HG03175 (cell line): Measurements from ENCODE around the gene MOB2.

Source experiments
- ATAC-seq: cut with Tn5 transposase; IDR thresholded peaks from one replicate; pipeline ENCODE4 v1.9.1; 2021; ENCODE audit warnings: mild to moderate bottlenecking, moderate library complexity; ENCODE audit not compliant: unreplicated experiment

Gene MOB2

DNA sequence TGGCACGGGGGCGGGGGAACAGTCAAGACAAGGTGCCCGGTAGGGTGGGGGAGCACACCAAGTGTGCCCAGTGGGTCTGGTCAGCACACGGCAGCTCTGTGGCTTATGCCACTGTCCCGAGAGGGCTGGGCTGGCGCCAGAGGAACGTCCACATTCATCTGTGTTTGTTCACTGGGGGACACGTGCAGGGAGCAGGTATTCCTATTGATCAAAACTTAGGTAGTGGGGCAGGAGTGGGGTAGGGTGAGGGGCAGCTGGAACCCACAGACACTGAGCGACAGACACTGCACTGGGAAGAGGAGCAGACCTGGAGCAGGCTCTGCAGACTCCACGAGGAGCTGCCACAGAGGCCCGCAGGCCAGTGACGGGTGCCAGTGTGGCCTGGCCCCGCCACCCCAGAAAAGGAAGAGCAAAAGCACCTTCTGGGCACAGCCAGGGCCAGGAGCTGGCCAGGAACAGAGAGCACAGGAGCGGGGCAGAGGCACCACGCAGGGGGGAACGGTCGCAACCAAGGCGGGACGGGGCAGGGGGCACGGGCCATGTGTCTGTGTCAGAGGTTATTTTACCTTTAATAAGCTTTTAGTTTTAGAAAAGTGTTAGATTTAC lies 2.1 kb upstream of the MOB2 start:
- no peak for ATAC-seq

DNA sequence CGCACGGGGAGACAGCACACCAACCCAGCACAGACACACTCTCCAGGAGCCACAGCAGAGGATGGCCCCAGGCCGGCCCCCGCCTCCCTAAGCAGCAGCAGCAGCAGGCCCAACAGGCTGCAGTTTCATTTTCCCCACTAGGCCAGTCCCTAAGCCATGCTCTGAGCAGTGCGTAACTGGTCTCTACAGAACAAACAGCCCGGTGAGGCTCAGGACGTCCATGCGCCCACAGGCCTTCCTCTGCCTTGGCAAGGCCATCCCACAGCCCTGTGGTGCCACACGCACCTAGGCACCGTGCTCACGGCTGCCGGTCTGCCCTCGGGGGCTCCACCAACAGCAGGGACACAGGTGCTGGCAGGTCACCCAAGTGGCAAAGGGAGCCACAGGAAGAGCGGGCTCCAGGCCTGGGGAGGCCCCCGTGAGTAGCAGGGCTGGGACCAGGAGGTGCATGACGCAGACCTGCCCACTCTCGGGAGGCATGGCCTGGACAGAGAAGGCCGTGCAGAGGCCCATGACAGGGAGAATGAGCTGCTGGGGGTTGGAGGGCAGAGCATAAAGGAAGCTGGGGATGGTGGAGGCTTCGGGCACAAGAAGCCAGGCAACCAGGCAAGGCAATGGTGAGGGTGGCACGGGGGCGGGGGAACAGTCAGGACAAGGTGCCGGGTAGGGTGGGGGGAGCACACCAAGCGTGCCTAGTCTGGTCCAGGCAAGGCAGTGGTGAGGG lies 1.4 kb upstream of the MOB2 start:
- no peak for ATAC-seq

DNA sequence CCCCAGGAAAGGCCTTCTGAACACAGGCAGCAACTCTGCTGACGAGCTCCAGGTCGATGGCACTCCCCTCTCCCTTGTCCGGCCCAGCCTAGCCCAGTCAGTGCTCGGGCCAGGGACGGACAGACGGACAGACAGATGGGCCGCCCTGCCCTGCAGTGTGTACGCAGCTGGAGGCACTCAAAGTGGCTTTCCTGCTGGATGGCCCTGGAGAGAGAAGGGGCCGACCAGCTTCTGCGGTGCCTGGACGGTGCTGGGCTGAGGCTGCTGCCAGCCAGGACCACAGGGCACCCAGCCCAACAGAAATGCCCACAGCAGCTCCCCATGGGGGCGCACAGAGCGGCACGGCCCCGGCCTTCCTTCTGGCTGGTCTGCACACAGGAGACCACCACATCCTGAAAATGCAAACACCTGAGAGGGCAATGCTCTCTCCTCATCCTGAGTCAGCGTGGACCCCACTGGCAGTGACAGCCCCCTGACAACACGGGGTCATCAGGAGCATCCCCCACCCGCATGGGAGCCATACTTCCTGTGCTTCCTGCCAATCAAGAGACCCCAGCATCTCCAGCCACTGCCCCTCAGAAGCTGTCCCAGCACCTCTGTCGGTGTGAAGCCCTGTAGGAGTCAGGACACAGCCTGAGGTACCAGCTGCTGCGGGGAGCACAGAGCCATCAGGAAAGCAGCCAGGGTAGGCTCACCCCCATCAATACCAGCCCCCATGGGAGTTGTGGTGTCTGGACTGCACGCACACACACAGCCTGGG lies 692 bp upstream of the MOB2 start:
- no peak for ATAC-seq

- no peak for ATAC-seq
Measured at GRCh38 chr11:1485504-1485885, 1.1 kb downstream of the MOB2 start.

- no peak for ATAC-seq
Measured at GRCh38 chr11:1484695-1485503, 1.7 kb downstream of the MOB2 start.

DNA sequence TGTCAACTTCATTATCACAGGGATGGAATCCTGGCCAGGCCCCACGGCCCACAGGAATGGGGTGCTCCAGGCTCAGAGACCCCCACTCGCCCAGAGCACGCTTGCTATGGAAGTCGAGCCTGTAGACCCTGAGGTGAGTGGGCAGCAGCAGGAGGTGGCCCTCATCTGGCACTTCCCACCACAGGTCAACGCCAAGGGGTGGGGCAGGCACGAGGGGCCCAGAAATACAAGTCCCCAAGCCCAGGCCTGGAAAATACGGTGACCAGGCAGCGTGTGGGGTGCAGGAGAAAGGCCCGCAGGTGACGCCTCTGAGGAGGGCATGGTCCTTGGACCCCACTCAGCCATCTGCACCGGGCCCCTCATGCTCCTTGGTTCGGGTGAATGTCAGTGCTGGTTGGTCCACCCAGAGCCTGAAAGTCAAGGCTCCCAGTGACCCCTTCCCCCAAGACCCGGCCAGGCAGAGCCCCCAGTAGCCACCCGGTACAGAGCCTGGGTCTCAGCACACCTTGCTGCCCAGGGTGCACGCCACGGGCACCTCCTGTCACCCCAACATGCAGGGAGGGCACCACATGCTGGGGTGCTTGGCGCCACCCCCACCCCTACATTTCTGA lies 2.4 kb downstream of the MOB2 start:
- no peak for ATAC-seq

DNA sequence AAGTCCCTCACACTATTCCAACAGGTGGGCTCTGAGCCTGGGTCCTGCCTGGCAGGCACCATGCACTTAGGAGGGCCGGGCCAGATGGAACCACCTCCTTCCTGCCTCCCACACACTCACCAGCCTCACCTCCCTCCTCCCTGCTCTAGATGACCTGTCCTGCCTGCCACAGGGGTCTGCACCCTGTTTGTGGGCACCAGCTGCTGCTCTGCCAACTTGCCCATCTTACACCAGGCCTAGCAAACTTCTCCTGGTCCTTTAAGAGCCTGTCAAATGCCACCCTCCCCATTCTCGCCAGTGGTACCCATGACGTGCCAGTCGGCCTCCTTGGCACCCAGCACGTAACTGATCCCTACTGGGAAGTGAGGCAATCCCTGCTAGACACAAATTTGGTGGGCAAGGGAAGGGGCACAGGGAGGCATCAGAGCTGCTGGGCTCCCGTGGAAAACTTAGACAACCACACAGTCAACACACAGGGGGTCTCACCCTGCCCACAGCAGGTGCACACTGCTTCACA lies 3.1 kb downstream of the MOB2 start:
- ATAC-seq: no peak

- ATAC-seq: no peak
Measured at GRCh38 chr11:1482581-1483444, 3.8 kb downstream of the MOB2 start.

DNA sequence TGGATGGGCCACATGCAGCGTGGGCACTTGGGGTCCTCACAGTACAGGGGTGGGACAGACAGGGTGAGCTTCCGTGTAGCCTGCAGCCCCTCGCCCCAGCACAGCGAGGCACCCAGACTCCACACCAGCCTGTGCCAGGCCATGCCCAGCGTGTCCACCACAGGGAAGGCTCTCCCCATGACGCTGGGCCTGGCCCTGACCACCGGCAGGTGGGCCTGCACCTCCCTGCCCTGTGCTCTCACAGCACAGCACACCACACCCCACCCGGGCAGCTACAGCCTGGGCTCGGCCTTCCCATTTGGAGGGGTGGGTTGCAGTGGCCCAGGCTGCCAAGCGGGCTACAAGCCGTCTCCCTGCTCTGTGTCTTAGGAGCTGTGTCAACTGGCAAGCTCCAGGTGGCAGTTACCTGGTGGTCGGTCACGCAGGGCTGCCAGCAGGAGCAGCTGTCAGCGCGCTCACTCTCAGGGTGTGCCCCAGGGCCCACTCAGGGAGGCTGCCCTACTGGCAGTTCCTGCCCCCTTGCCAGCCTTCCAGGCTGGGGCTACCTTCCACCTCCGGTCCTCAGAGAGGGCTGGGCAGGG lies 4.6 kb downstream of the MOB2 start:
- ATAC-seq: no peak

- ATAC-seq: no peak
Measured at GRCh38 chr11:1481483-1481825, 5.1 kb downstream of the MOB2 start.

GRCh38 chr11:1480555-1481482 lies 5.8 kb downstream of the MOB2 start:
- no peak for ATAC-seq

DNA sequence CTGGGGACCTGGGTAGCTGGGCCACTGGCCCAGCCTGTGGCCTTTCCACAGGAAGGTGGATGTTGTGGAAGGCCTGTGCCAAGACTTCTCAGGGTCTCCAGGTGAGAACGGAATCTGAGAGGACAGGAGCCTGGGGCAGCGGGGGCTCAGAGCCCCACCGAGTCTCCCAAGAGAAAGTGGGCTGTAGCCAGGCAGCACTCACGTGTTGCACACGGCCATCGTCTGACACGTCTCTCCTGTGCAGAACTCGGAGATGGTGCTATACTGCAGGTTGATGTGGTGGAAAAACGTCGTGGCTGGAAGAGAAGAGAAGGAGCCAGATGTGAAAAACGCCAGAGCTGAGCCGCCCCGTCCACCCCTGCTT lies 6.4 kb downstream of the MOB2 start:
- no peak for ATAC-seq

DNA sequence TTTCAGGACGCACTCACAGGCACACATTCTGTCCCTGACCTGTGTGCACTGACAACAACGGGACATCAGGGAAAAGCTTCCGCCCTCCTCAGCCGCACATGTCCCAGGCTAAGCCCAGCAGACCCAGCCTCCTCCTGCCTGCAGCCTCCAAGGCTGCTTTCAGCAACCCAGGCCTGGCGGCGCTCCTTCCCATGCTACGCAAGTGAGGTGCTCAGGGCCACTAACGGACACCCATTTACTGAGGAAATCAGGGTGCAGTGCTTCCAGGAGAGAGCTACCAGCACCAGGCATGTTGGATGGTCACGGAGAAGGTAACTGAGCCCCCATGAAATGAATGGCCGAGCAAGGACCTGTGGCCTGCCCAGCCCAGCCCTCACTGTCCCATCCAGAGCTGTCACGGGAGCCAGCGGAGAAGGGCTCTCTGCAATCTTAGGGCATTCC lies 6.9 kb downstream of the MOB2 start:
- ATAC-seq: no peak

DNA sequence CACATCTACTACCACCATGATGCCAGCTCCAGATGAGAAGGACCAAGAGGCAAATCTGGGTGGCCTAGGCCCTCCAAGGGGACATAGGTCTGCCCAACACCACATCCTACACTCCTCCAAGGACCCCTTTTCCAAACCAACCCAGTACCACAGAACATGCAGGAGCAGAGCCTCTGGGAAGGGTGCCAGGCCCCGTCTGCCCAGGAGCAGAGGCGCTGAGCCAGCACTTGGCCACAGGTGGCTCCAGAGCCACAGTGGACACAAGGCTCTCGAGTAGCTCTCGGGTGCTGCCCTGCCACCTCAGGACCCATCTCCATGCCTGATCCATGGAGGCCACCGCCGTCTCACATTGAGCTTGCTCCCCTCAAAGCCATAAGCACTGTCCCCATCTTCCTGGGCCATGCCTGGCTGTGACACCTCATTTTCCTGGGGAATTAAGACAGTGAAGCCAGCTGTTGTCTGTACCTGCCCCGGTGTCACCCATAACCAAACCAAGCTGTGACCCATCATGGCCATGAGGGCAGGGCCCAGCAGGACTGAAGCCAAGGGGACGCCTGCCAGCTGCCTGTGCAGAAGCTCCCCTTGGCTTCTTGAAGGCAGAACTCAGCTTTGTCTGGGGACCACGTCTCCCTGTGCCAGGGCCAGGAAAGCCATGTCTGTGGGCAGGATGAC lies 7.4 kb downstream of the MOB2 start:
- no peak for ATAC-seq

DNA sequence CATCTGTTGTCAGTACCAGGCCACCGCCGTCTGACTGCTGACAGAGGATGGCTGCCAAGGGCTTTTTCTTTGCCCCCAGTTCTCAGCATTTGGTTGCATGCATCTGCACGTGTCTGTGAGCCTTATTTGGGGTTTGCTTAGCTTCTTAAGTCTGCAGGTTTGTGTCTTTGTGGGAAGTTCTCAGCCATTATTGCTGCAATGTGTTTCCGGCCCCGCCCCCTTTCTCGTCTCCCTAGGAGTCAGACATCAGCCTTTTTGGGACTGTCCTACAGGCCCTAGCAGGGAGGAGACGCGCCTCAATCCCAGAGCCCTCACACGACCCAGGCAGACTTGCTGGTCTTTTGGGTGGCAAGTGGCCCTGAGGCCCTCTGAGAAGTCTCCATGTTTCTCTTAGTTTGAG lies 8.0 kb downstream of the MOB2 start:
- no peak for ATAC-seq

DNA sequence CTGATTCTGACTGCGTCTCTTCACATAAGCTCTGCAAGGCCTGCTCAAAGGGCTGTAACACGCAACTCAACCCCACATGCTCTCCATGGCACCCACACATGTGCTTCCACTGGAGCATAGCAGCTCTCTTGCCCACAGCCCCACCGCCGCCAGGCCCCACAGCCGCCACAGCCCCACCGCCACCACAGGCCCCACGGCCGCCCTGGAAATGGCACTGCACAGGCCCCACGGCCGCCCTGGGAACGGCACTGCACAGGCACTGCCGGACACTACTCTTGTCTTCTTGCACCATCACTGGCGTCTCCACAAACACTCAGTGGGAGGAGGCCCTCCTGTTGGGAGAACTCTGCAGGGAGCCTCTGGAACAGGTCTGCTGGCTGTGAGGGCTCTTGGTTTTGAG lies 8.6 kb downstream of the MOB2 start:
- ATAC-seq: no peak

DNA sequence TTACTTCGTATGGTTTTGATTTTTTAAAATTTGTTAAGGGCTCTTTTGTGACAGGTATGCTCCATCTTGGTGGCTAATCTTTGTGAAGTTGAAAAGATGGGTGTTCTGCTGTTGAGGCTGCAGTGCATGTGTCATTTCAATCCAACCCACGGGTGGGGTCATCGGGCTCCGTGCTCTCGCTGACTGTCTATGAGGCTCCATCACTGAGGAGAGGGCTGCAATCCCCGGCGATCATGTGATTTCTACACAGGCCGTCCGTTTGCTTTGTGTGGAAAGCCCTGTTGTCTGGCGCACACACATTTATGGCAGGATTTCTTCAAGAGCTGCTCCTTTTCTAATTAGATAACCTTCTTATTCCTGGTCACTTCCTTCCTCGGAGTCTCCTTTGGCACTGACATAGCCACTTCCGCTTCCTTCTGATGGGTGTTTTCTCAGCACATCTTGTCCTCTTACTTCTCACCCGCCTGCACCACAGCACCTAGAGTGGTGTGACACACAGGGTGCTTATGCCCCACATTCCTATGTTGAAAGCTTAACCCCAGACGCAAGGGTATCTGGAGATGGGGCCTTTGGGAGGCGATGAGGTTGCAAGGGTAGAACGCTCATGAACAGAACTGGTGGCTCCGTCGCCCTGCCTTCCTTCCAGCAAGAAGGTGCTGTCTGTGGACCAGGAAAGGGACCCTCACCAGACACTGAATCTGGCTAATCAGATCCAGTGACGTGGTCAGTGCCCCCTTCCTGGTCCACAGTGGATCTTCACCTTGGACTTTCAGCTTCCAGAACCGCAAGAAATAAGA lies 9.4 kb downstream of the MOB2 start:
- no peak for ATAC-seq
